Mesenchymal stem cell (in vitro differentiated cells and primary cell): ENCODE results near the gene CROCC2.

Source experiments
- DNase-seq: peaks from one replicate; pipeline ENCODE4 v3.0.0-alpha.2; 2013
- H2AFZ ChIP-seq: one replicate; pipeline ENCODE4 v1.6.1; 2013; ENCODE audit warnings: low read depth, mild to moderate bottlenecking, control low read depth, inconsistent platforms, low read length, moderate library complexity
- H2AK5ac ChIP-seq: 2 replicates; pipeline ENCODE4 v1.6.1; 2013; ENCODE audit warnings: low read length, moderate library complexity, mild to moderate bottlenecking, inconsistent platforms; ENCODE audit not compliant: severe bottlenecking
- H2BK120ac ChIP-seq: one replicate; pipeline ENCODE4 v1.6.1; 2013; ENCODE audit warnings: low read depth, mild to moderate bottlenecking, inconsistent platforms, low read length, moderate library complexity
- H2BK12ac ChIP-seq, 2 experiments: one replicate each; pipeline ENCODE4 v1.6.1; 2013; ENCODE audit warnings: inconsistent platforms in 2 of 2, low read length in 2 of 2, mild to moderate bottlenecking in 2 of 2, moderate library complexity in 2 of 2, control low read depth in 1 of 2
- H2BK15ac ChIP-seq: one replicate; pipeline ENCODE4 v1.6.1; 2013; ENCODE audit warnings: mild to moderate bottlenecking, low read depth, inconsistent platforms; ENCODE audit not compliant: poor library complexity, severe bottlenecking
- H2BK5ac ChIP-seq: 2 replicates; pipeline ENCODE4 v1.6.1; 2013; ENCODE audit warnings: low read depth, mild to moderate bottlenecking, low read length, control low read depth, inconsistent platforms; ENCODE audit not compliant: poor library complexity, severe bottlenecking
- H3K14ac ChIP-seq, 2 experiments: one replicate each; pipeline ENCODE4 v1.6.1; 2013; ENCODE audit warnings: inconsistent platforms in 2 of 2, low read length in 2 of 2, control low read depth in 1 of 2, mild to moderate bottlenecking in 1 of 2, moderate library complexity in 1 of 2
- H3K18ac ChIP-seq, 2 experiments: one replicate each; pipeline ENCODE4 v1.6.1; 2013; ENCODE audit warnings: inconsistent platforms in 2 of 2, low read length in 2 of 2, control low read depth in 1 of 2, low read depth in 1 of 2, mild to moderate bottlenecking in 1 of 2
- H3K23ac ChIP-seq, 2 experiments: one replicate each; pipeline ENCODE4 v1.6.1; 2013; ENCODE audit warnings: inconsistent platforms in 2 of 2, low read length in 2 of 2, mild to moderate bottlenecking in 2 of 2, moderate library complexity in 2 of 2, control low read depth in 1 of 2
- H3K27ac ChIP-seq: 2 replicates; pipeline ENCODE4 v1.5.1; 2013; ENCODE audit warnings: mild to moderate bottlenecking, moderate library complexity, low read length, control low read depth, inconsistent platforms; ENCODE audit not compliant: poor library complexity, severe bottlenecking
- H3K27me3 ChIP-seq, 2 experiments: 2 replicates each; pipeline versions ENCODE4 v1.6.1 to v1.7.0; 2013; ENCODE audit warnings: low read length in 2 of 2, mild to moderate bottlenecking in 2 of 2, moderate library complexity in 2 of 2, control low read depth in 1 of 2, inconsistent platforms in 1 of 2; ENCODE audit not compliant: control insufficient read depth in 1 of 2, insufficient read depth in 1 of 2
- H3K36me3 ChIP-seq, 2 experiments: 2 replicates each; pipeline versions ENCODE4 v1.6.1 to v1.7.0; 2013; ENCODE audit warnings: low read length in 2 of 2, control low read depth in 1 of 2, inconsistent platforms in 1 of 2, low read depth in 1 of 2, mild to moderate bottlenecking in 1 of 2; ENCODE audit not compliant: insufficient read depth in 2 of 2, control insufficient read depth in 1 of 2
- H3K4ac ChIP-seq, 2 experiments: one replicate each; pipeline ENCODE4 v1.6.1; 2013; ENCODE audit warnings: inconsistent platforms in 2 of 2, low read length in 2 of 2, mild to moderate bottlenecking in 2 of 2, moderate library complexity in 2 of 2, control low read depth in 1 of 2, low read depth in 1 of 2
- H3K4me1 ChIP-seq: 2 replicates; pipeline ENCODE4 v1.6.1; 2013; ENCODE audit warnings: low read depth, low read length, control low read depth; ENCODE audit not compliant: control insufficient read depth, insufficient read depth
- H3K4me2 ChIP-seq: 2 replicates; pipeline ENCODE4 v1.6.1; 2013; ENCODE audit warnings: low read length, mild to moderate bottlenecking, inconsistent platforms; ENCODE audit not compliant: poor library complexity, severe bottlenecking
- H3K4me3 ChIP-seq, 2 experiments: 2 replicates each; pipeline versions ENCODE4 v1.5.1 to v1.7.0; 2013; ENCODE audit warnings: low read length in 2 of 2, mild to moderate bottlenecking in 2 of 2, control low read depth in 1 of 2, low read depth in 1 of 2; ENCODE audit not compliant: insufficient read depth in 1 of 2
- H3K79me1 ChIP-seq: replicated peaks from 2 replicates; pipeline ENCODE4 v1.6.1; 2013; ENCODE audit warnings: mild to moderate bottlenecking, control low read depth, low read length, inconsistent platforms; ENCODE audit not compliant: poor library complexity, severe bottlenecking
- H3K9ac ChIP-seq: 2 replicates; pipeline ENCODE4 v1.7.0; 2013; ENCODE audit warnings: mild to moderate bottlenecking, low read length, moderate library complexity
- H3K9me3 ChIP-seq: 2 replicates; pipeline ENCODE4 v1.7.0; 2013; ENCODE audit warnings: mild to moderate bottlenecking, low read length; ENCODE audit not compliant: control insufficient read depth
- H4K8ac ChIP-seq: one replicate; pipeline ENCODE4 v1.6.1; 2013; ENCODE audit warnings: inconsistent platforms, mild to moderate bottlenecking, low read length, moderate library complexity
- H4K91ac ChIP-seq: one replicate; pipeline ENCODE4 v1.6.1; 2013; ENCODE audit warnings: mild to moderate bottlenecking, low read length, inconsistent platforms
- WGBS: methylation state at CpG from one replicate; pipeline ENCODE4 v1.1.7; 2013; ENCODE audit warnings: mixed read lengths; 5-methylcytosine and 5-hydroxymethylcytosine counted together

Gene CROCC2

DNA sequence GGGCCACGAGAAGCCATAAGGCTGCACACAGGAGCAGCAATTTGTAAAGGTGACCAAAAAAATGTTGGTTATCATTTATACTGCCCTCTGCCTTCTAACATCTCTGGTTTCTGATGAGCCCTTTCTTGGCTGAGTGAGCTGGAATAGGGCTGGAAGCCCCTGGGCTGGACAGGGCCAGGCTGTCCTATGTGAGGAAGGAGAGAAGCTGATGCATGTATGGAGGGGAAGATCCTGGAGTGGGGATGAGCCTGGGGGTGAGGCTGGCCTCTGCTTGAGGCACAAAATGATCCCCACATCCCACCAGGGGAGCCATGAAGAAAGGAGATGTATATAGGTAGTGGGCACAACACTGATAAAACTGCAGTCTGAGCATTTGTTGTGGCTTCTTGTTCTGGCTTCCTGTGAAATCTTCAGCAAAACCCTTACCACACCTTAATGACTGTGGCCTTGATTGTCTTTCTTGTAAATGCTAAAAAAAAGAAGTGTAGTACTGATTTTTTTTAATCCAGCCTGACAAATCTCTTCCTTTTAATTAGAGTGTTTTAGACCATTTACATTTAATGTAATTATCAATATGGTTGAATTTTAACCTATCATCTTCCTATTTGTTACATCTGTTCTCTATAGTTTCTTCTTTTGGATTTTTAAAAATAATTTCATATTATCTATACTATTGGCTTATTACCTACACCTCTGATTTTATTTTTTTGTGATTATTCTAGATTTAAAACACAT is 97.9 kb downstream of the CROCC2 start:
- Histone ChIP-seq H3K4ac (peak overlapping the region in 1 of 2 experiments; percentile 19), H3K4me3 (peak overlapping the region in 1 of 2 experiments; percentile 50), H3K27ac (no peak overlapping the region), H3K18ac (no peak overlapping the region), H3K79me1 (no peaks in the 10 kb centered on the region), H3K9ac (no peak overlapping the region), H3K9me3 (peaks cover 33% of the 10 kb centered on the region), H4K91ac (no peak overlapping the region), H3K36me3 (peaks cover 12 to 92% of the 10 kb centered on the region in 2 experiments), H3K4me2 (no peak overlapping the region), H2BK15ac (no peak overlapping the region), H4K8ac (no peak overlapping the region), H3K14ac (no peak overlapping the region), H3K27me3 (peaks cover 0 to 10% of the 10 kb centered on the region in 2 experiments), H2BK5ac (no peak overlapping the region), H2BK12ac (no peak overlapping the region), H2AFZ (no peak overlapping the region), H3K4me1 (peaks cover 12% of the 10 kb centered on the region), H2AK5ac (no peak overlapping the region), H3K23ac (no peak overlapping the region), H2BK120ac (no peak overlapping the region)
- 88% methylated on average over 1 of the region's 1 CpG for WGBS
- no peak for DNase-seq

DNA sequence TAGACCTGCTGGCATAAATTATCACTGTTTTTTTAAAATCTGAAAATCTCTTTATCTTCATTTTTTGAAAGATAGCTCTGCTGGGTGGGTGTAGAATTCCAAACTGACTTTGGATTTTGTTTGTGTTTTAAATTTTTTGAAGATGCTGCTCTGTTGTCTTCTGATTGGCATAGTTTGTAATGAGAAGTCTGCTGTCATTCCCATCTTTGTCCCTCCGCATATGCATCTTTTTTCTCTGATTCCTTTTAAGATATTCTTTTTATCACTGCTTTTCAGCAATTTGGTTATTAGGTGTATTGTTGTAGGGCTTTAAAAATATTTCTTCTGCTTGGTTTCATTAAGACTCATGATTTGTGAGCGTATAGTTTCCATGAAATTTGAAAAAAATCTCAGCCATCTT is 99.4 kb downstream of the CROCC2 start:
- Histone ChIP-seq H3K4me3 (peak overlapping the region in 1 of 2 experiments; percentile 39), H2BK15ac (no peak overlapping the region), H3K9me3 (peaks cover 33% of the 10 kb centered on the region), H3K27me3 (no peaks in the 10 kb centered on the region), H2BK120ac (no peak overlapping the region), H3K9ac (no peak overlapping the region), H4K8ac (no peak overlapping the region), H3K4me2 (no peak overlapping the region), H2AFZ (no peak overlapping the region), H3K36me3 (peaks cover 6 to 87% of the 10 kb centered on the region in 2 experiments), H3K79me1 (no peaks in the 10 kb centered on the region), H3K18ac (no peak overlapping the region), H3K4me1 (peaks cover 18% of the 10 kb centered on the region), H2BK12ac (no peak overlapping the region), H3K4ac (no peak overlapping the region), H2BK5ac (no peak overlapping the region), H3K14ac (no peak overlapping the region), H3K23ac (no peak overlapping the region), H2AK5ac (no peak overlapping the region), H4K91ac (no peak overlapping the region), H3K27ac (no peak overlapping the region)
- no CpG with 5 or more reads among the region's 2 CpGs for WGBS
- no peak for DNase-seq

DNA sequence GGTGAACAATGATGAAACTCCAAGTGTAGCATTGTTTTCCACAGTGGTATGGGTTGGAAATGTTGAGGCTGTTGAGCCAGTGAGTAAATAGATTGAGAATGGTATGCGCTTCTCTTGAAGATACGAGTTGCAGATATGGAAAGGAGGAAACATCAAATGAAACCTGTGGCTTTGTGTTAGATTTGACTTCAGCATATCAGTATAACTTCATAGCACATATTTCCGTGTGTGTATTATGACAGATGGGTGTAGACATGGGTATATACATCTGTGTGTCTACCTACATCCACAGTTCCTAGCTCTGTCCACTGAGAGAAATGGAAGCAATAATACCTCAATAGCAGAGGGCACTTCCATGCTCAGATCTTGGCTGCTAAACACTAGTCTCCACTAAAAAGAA is 100.3 kb downstream of the CROCC2 start:
- H2AFZ ChIP-seq, result no peak overlapping the region
- no peak overlapping the region for H2AK5ac ChIP-seq
- no peak overlapping the region for H2BK12ac ChIP-seq
- H3K14ac ChIP-seq, result no peak overlapping the region
- H2BK15ac ChIP-seq, result no peak overlapping the region
- H3K4me3 ChIP-seq, result peak overlapping the region in 1 of 2 experiments; percentile 5
- WGBS, result 90% methylated on average over 2 of the region's 3 CpGs
- peaks cover 33% of the 10 kb centered on the region for H3K9me3 ChIP-seq
- H2BK5ac ChIP-seq, result no peak overlapping the region
- H3K4me1 ChIP-seq, result peaks cover 23% of the 10 kb centered on the region
- no peaks in the 10 kb centered on the region for H3K27me3 ChIP-seq
- DNase-seq, result no peak
- H3K27ac ChIP-seq, result no peak overlapping the region
- no peak overlapping the region for H3K9ac ChIP-seq
- no peaks in the 10 kb centered on the region for H3K79me1 ChIP-seq
- no peak overlapping the region for H3K23ac ChIP-seq
- H3K36me3 ChIP-seq, result peaks cover 6 to 82% of the 10 kb centered on the region in 2 experiments
- H3K18ac ChIP-seq, result no peak overlapping the region
- H4K91ac ChIP-seq, result no peak overlapping the region
- no peak overlapping the region for H2BK120ac ChIP-seq
- no peak overlapping the region for H3K4ac ChIP-seq
- H3K4me2 ChIP-seq, result no peak overlapping the region
- H4K8ac ChIP-seq, result no peak overlapping the region

DNA sequence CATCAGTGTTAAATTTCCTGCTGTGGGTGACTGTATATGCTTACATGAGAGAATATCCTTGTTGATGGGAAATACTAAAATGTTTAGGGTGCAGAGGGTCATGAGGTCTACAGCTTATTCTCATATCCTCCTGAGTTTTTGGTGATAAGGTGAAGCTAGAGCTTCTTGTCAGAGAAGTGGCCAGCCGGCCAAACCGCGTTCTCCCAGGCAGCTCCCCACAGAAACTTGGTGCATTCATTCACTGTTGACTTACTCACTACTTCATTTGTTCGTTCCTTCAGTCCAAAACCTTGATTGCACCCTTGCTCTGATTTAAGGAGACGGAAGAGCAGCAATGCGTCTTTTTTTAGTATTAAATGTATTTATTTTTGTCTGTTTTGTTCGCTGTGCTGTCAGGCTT is 101.0 kb downstream of the CROCC2 start:
- Histone ChIP-seq H3K4me1 (peaks cover 26% of the 10 kb centered on the region), H2AK5ac (no peak overlapping the region), H3K4me2 (no peak overlapping the region), H3K79me1 (no peaks in the 10 kb centered on the region), H3K4ac (no peak overlapping the region), H2BK120ac (no peak overlapping the region), H3K23ac (no peak overlapping the region), H3K9me3 (peaks cover 33% of the 10 kb centered on the region), H3K36me3 (peaks cover 6 to 81% of the 10 kb centered on the region in 2 experiments), H3K27ac (no peak overlapping the region), H2AFZ (no peak overlapping the region), H2BK12ac (no peak overlapping the region), H4K8ac (no peak overlapping the region), H3K4me3 (peak overlapping the region in 1 of 2 experiments; percentile 5), H3K18ac (no peak overlapping the region), H3K27me3 (no peaks in the 10 kb centered on the region), H2BK15ac (no peak overlapping the region), H2BK5ac (no peak overlapping the region), H3K14ac (no peak overlapping the region), H4K91ac (no peak overlapping the region), H3K9ac (no peak overlapping the region)
- 86% methylated on average over 7 of the region's 7 CpGs for WGBS
- DNase-seq, result no peak
